COR-L47 (cell line): ENCODE measurements around the gene TKTL1.
"Not testable (repeated sequence)": the region's sequence is repeated elsewhere in the genome, so short reads cannot be mapped to it uniquely, and the experiment has no call there.

Experiments
- DNase-seq: peaks from one replicate; lab custom pipeline; 2025; lab: John Stamatoyannopoulos, UW

Gene TKTL1

DNA sequence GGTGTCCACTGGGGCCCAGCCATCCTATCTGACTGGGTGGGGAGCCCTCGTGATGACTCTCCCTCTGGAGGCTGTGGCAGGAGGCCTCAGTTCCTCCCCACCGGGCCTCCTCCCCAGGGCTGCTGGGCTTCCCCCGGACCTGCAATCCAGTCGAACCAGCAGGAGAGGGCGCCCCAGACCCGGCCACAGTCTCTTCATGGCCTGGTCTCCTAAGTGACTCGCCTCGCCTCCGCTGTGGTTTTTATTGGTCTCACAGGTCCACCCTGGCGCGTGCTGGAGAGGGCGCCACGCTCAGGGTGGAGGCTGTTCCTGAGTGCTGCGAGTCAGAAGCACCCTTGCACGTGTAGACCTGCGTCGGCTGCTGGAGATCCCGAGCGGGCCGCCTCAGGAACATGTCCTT, 48.0 kb downstream of the TKTL1 start:
- not testable (repeated sequence) for DNase-seq

GRCh38 chrX:154348114-154348531, 52.5 kb downstream of the TKTL1 start:
- no peak for DNase-seq

DNA sequence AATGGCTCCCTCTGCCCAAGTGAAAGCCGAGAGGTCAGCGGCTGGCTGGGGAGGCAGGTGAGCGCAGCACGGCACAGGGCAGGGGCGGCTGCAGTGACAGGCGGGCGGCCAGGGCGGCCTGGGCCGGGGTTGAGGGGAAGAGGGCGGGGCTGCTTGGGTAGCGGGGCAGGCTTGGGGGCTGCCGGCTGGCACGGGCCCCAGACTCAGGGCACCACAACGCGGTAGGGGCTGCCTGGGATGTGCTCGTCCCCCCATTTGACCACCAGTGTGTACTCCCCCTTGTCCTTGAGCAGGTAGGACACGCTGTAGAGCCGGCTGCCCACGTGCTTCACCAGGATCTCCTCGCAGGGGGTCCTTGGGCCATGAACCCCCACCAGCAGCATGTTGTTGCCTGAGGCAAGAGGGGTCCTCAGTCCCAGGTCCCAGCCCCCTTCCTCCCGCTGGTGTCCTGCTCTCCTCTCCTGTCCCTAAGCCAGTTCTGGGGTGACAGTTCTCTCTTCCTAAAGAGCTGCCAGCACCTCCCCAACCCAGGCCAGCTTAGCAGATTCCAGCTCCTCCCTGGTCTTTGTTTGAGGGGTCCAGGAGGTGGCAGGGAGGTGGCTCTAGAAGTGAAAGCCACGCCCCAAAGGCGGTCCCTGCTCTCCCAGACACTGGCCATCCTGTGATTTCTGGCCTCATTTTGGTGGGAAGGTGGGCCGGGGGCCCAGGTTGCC, 53.2 kb downstream of the TKTL1 start:
- DNase-seq, result no peak

DNA sequence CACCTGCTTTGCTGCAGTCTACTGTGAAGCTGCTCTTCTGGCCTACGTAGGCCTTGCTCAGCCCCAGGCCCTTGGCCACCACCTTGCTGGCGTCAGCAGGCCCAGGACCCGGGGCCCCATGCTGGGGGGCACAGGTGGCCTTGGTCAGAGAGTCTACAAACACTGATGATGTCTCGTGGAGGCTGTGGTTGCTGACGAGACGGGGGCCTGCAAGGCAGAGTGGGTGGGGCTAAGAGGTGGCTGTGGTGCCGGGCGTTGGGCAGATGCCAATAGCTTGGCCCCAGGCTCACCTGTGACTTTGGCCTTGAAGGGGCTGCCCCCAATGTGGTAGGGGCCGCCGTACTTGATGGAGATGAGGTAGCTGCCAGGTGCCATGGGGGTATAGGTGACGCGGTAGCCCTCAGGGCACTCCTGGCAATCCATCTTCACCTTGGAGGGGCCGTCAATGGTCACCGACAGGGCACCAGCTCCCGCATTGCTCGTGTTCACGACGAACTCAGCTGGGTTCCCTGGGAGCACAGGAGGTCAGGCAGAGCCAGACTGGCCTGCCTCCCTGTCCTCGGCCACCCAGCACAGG, 53.9 kb downstream of the TKTL1 start:
- DNase-seq, result no peak

- no peak for DNase-seq
These were observed 54.4 kb downstream of the TKTL1 start for GRCh38 chrX:154349979-154350378.

DNA sequence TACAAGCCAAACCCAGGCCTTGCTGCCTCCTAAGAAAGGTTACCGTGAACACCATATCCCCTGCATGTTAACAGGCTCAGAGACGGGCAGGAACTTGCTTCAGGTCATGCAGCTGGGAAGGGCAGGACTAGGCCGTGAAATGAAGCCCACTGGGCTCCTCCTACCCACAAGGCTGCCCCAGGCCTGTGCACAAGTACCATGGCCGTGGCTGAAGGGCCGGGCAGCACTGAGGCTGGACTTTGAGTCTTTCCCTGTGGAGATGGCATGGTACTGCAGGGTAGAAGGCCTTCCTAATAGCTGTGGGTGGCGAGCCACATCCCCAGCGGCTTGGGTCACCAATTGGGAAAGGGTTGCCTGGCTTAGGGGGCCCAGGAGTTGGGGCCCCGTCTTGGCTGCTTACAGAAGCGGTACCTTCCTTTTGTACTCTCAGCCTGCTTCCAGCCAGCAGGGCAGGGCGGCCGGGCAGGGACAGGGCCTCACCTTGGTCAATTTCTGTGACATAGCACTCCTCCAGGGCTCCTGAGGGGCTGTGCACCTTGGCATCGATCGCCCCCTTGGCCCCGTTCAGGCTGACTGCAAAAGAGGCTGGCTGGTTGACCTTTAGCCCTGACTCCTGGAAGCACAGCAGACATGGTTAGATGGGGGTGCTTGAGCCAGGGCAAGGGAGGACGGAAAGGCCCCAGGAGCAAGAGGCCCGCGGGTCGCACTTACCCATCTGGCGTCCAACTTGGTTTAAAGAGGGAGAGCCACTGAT, 55.0 kb downstream of the TKTL1 start:
- DNase-seq, result no peak

GRCh38 chrX:154351183-154352011, 55.8 kb downstream of the TKTL1 start:
- no peak for DNase-seq

- DNase-seq, result no peak
These were observed 56.4 kb downstream of the TKTL1 start for GRCh38 chrX:154352012-154352401.

DNA sequence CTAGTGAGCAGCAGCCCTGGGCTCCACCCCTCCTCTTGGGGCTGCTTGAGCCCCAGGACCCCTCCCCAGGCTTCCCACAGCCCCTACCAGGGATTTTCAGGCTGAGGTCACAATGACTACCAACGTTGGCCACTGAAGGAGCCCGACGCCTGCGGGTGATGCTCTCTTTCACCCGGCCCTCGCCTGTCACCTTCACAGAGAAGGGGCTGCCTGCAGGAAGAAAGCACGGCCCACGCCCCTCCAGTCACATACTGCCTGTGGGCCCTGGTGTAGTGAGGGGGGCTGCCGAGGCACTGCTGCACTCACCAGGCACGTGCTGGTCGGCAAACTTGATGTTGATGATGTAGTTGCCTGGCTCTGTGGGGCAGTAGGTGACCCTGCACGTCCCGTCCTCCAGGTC, 56.9 kb downstream of the TKTL1 start:
- no peak for DNase-seq

DNA sequence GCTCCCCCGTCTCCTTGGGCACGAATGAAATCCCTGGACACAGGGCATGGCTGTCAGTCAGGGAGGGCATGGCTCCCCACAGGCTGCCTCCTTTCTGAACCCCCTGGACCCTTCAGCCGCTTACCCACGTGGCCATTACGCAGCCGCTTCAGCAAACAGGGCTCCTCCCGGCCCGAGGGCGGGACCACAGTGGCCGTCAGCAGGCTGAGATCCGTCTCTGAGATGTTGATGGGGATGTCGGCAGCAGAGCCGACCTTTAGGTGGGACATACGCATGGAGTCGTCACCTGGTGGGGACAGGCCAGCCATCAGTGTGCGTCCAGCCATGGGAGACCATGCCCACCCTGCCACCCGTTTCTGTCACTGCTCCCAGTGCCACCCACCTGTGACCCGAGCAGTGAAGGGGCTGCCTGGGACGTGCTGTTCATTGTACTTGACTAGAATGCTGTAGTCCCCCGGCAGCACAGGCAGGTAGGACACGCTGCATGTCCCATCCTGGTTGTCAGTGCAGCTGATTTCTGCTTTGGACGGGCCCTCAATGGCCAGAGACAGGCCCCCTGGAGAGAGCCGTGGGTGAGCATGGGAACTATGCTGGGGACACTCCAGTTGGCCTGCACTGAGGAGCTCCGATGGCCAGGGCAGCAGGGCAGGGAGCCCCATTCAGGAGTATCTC, 57.7 kb downstream of the TKTL1 start:
- DNase-seq, result no peak

GRCh38 chrX:154354013-154354412, 58.4 kb downstream of the TKTL1 start:
- DNase-seq, result no peak

DNA sequence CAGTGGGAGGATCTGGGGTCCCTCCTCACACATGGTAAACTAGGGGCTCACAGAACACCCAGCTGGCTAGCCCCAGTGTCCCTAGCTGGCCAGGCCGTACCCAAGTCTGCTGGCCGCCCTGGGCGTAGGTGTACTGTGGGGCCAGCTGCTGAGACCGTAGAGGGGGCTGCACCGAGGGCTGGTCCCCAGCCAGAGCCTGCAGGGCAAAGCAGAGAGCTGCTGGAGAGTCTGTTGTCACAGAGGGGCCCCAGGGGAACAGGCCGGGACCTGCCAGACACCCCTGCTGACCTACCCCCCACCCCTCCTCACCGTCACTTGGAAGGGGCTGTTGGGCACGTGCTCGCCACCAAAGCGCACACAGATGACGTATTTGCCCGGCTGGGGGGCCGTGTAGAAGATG, 58.9 kb downstream of the TKTL1 start:
- DNase-seq, result no peak

GRCh38 chrX:154355094-154355775, 59.6 kb downstream of the TKTL1 start:
- DNase-seq, result no peak

DNA sequence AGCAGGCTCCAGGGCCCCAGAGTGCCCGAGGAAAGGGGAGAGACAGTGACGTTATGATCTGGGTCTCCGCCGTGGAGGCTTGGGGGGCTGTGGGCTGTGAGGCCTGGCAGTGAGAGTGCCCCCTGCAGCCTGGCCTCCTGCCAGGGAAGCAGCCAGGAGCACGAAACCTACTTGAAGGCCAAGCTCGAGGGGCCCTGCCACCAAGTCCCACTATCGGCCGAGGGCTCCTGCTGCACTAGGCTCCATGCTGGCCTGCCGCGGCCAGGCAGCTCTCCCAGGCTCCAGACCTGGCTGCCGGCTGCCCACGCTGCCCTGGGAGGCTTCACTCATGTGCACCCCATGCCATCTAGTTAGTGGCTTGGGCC, 60.2 kb downstream of the TKTL1 start:
- DNase-seq, result no peak

GRCh38 chrX:154356596-154356995, 61.0 kb downstream of the TKTL1 start:
- no peak for DNase-seq

GRCh38 chrX:154357205-154357604, 61.6 kb downstream of the TKTL1 start:
- DNase-seq, result no peak

- no peak for DNase-seq
These were observed 62.4 kb downstream of the TKTL1 start for GRCh38 chrX:154358011-154358410.

- DNase-seq, result no peak
These were observed 63.2 kb downstream of the TKTL1 start for GRCh38 chrX:154358829-154359228.

DNA sequence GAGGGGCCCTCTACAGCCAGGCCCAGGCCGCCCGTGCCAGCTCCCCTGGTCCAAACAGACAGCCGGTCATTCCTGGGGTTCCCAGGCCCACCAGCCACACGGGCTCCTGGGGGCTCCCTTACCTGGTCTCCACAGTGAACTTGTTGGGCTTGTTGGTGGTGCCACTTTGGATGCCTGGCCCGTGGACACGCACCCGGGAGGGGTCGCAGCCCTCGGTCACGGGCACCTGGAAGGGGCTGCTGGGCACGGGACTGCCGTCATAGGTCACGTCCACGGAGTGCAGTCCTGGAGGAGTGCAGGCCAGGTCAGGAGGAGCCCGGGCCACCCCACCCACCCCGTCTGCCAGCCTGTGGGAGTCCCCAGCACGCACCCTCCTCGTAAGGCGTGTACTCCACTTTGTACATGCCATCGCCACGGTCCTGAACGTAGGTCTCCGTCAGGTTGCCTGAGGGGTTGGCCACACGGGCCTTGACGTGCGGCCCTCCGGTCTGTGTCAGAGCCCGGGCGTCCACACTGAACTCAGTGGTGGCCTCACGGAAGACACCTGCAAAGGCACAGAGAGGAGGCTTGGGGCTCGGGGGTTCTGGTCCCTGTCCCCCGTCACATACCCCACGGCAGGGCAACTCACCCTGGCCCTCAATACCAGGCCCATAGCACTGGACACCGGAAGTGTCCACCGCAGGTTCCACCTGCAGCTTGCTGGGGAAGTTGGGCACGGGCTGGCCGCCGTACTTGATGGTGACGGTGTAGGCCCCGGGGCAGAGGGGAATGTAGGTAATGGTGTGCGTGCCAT, 64.0 kb downstream of the TKTL1 start:
- DNase-seq, result no peak

DNA sequence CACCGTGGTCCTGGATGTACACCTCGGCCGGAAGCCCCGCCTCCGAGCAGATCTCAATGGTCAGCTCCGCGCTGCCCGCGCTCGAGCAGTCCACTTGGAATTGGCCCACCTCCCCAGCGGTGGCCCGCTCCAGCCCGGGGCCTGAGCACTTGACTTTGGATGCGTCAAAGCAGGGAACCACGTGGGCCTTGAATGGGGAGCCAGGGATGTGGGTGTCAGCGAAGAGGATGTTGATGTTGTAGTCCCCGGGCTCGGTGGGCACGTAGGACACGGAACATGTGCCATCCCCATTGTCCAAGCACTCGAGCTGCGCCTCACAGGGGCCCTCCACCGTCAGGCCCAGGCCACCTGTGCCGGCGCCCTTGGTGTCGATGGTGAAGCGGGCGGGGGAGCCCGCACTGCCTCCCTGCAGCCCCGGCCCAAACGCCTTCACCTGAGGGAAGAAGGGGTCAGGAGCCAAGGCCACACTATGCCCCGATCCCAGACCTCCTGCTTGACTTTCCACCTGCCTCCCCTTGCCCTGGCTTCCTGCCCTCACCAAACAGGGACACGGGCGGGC, 64.6 kb downstream of the TKTL1 start:
- DNase-seq, result no peak
